Measurements from ENCODE around the gene NR1D1.
"Not testable (repeated sequence)": the region's sequence is repeated elsewhere in the genome, so short reads cannot be mapped to it uniquely, and the experiment has no call there.

NR1D1 gene

DNA sequence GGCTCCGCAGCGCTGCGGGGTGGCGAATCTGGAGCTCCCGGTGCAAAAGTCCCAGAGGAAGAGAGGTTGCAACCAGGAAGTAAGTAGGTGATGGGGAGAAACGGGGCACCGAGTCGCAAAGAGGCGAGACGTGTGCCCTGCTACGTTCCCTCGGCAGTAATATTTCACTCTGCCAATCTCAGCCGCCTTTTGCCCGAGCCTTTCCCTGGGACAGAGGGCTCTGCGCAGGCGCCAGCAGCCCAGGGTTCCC is at the start of gene NR1D1:
NR1D1 (minus strand) TSS at position 171 of the 250 bp plus-strand sequence. CDS start 495 bp downstream, outside the sequence.
- no peaks in the 10 kb centered on the region for H3K9me3 Mint-ChIP-seq
- H3K27ac Mint-ChIP-seq, result peak within 1 kb of the TSS; percentile 93
- peak within 1 kb of the TSS; percentile 87 for H3K4me3 Mint-ChIP-seq
- peaks cover 24% of the 10 kb centered on the region for H3K36me3 Mint-ChIP-seq (ENCODE audit: low read depth)
- H3K27me3 Mint-ChIP-seq, result no peaks in the 10 kb centered on the region
- H3K4me1 Mint-ChIP-seq (ENCODE audit: low read depth), result peaks cover 97% of the 10 kb centered on the region

DNA sequence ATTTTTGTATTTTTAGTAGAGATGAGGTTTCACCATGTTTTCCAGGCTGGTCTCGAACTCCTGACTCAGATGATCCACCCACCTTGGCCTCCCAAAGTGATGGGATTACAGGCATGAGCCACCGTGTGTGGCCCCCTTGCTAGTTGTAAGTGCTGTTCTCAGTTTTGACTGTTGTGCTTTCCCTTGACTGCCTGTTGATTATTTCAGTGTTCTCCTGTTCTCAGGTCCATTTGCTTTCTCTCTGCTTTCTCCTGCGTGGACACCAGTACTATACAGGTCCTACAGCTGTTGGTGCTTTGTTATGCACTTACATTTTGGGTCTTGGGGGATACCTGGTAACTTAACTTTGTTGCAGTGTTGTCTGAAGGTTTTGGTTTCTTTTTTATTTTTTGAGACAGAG is 48.1 kb upstream of the NR1D1 start:
- H3K36me3 Mint-ChIP-seq (ENCODE audit: low read depth), result peaks cover 61% of the 10 kb centered on the region
- H3K9me3 Mint-ChIP-seq, result no peaks in the 10 kb centered on the region
- peaks cover 59% of the 10 kb centered on the region for H3K4me1 Mint-ChIP-seq (ENCODE audit: low read depth)
- H3K27ac Mint-ChIP-seq, result peak overlapping the region; percentile 32
- no peaks in the 10 kb centered on the region for H3K27me3 Mint-ChIP-seq
- no peak overlapping the region for H3K4me3 Mint-ChIP-seq

DNA sequence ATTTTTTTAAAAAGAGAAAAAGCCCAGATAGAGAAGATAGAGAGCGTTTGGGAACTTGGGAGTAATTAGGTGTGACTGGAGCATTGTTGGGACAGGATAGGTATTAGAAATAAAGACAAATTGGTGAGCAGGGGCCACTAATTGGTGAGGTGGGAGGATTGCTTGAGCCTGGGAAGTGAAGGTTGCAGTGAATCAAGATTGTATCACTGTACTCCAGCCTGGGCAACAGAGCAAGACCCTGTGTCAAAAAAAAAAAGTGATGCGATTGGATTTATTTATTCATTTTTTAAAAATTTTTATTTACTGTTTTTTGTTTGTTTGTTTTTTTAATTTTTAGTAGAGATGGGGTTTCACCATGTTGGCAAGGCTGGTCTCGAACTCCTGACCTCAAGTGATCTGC is 45.1 kb upstream of the NR1D1 start:
- Mint-ChIP-seq H3K36me3 (ENCODE audit: low read depth) (peaks cover 66% of the 10 kb centered on the region), H3K4me3 (no peak overlapping the region), H3K27me3 (no peaks in the 10 kb centered on the region), H3K4me1 (ENCODE audit: low read depth) (peaks cover 61% of the 10 kb centered on the region), H3K9me3 (no peaks in the 10 kb centered on the region), H3K27ac (no peak overlapping the region)

DNA sequence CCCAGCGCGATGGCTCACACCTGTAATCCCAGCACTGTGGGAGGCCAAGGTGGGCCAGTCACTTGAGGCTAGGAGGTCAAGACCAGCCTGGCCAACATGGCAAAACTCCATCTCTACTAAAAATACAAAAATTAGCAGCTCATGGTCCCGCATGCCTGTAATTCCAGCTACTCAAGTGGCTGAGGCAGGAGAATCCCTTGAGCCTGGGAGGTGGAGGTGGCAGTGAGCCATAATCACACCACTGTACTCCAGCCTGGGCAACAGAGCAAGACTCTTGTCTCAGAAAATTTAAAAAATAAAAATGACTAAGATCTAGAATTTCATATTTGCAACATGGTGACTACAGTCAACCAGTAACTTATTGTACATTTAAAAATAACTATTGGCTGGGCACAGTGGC is 42.8 kb upstream of the NR1D1 start:
- H3K27ac Mint-ChIP-seq, H3K27me3 Mint-ChIP-seq, H3K4me3 Mint-ChIP-seq, H3K9me3 Mint-ChIP-seq: not testable (repeated sequence)
- peaks cover 56% of the 10 kb centered on the region for H3K4me1 Mint-ChIP-seq (ENCODE audit: low read depth)
- peaks cover 42% of the 10 kb centered on the region for H3K36me3 Mint-ChIP-seq (ENCODE audit: low read depth)

DNA sequence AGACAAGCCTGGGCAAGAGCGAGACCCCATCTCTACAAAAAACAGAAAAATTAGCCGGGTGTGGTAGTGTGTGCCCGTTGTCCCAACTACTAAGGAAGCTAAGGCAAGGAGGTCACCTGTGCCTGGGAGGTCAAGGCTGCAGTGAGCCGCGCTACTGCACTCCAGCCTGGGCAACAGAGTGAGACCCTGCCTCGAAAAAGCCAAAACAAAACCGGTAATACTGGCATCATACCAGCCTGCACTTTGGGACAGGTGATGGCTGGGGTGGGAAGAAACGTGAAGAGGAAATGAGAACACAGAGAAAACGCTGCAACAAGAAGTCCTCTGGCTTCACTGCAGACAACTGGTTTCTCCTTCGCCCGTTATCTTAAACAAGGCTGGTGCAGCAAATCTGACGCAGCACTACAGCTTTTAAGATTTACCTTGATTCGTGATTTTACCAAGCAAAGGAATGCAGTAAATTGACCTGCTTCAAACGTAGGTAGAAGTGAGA is 39.2 kb upstream of the NR1D1 start:
- Mint-ChIP-seq H3K9me3 (no peaks in the 10 kb centered on the region), H3K27ac (peak overlapping the region; percentile 96), H3K4me3 (peak overlapping the region; percentile 97), H3K36me3 (ENCODE audit: low read depth) (peaks cover 47% of the 10 kb centered on the region), H3K27me3 (no peaks in the 10 kb centered on the region), H3K4me1 (ENCODE audit: low read depth) (peaks cover 45% of the 10 kb centered on the region)

DNA sequence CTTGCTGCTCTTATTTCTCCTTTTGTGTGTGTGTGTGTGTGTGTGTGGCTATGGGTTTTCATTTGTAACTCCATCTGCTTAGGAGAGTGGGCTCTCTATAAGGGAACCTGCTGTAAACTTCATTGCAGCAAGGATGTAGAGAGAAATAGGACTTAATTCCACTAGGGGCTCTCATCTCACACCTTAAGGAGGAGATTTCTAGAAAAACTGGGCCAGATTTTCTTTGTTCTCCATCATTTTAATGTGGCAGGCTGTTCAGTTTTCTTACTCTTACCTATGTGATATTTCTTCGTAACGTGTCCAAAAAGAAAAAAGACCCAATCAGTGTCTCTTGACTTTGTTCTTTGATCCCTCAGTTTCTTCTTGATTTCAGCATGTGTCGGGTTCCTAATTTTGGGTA is 35.4 kb upstream of the NR1D1 start:
- no peaks in the 10 kb centered on the region for H3K9me3 Mint-ChIP-seq
- H3K27me3 Mint-ChIP-seq, result no peaks in the 10 kb centered on the region
- peak overlapping the region; percentile 76 for H3K27ac Mint-ChIP-seq
- H3K4me3 Mint-ChIP-seq, result no peak overlapping the region
- peaks cover 30% of the 10 kb centered on the region for H3K4me1 Mint-ChIP-seq (ENCODE audit: low read depth)
- H3K36me3 Mint-ChIP-seq (ENCODE audit: low read depth), result peaks cover 67% of the 10 kb centered on the region

DNA sequence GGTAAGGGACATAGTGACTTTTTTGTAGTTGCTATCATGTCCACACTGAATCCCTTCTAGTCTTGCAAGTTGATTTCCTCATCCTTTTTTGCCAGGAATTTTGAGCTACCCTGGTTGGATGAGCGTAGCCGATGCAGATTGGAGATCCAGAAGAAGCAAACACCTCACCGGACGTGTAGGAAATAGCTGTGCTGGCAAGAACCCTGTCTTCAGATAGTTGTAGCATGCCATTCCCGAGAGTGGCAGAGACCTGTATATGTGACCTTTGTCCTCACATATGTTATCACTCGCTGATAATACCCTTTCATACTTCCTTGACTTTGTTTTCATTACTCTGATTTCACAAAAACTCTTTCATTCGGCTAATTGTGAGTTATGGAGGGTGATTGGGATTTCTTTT is 33.8 kb upstream of the NR1D1 start:
- Mint-ChIP-seq H3K9me3 (no peaks in the 10 kb centered on the region), H3K4me1 (ENCODE audit: low read depth) (peaks cover 19% of the 10 kb centered on the region), H3K4me3 (no peak overlapping the region), H3K27me3 (no peaks in the 10 kb centered on the region), H3K36me3 (ENCODE audit: low read depth) (peaks cover 81% of the 10 kb centered on the region), H3K27ac (peak overlapping the region; percentile 77)

DNA sequence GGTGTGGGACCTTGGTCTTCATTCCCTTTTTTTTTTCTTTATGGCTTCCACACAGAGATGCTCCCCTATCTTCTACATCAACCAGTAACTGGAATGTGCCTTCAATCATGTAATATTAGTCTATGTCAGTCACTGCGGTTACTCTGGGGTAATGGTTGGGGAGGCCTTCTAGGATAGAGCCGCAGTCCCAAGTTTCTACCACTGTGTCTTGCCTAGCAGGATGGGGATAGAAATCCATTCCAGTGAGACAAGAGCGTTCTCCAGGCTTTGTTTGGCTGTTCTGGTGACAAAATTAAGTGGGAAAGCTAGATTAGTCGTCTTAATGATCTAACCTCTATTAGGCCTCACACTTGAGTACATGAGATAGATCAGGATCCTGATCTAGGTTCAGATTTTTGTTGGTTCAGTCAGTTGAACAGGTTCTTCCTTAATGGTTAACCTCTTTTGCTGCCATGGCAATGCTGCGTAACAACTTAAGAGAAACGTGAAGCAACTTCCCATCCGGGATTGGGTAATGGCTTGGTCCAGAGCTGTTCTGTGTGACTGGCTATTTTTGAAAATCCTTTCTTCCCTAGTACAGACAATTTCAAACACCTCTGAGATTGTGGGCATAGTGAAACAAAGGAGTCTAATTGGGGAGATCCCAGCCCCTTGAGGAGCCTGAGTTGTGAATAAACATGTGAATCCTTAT is 30.1 kb upstream of the NR1D1 start:
- H3K36me3 Mint-ChIP-seq (ENCODE audit: low read depth), result peaks cover 88% of the 10 kb centered on the region
- H3K27me3 Mint-ChIP-seq, result no peaks in the 10 kb centered on the region
- H3K9me3 Mint-ChIP-seq, result no peaks in the 10 kb centered on the region
- no peak overlapping the region for H3K4me3 Mint-ChIP-seq
- H3K27ac Mint-ChIP-seq, result no peak overlapping the region
- peaks cover 9% of the 10 kb centered on the region for H3K4me1 Mint-ChIP-seq (ENCODE audit: low read depth)

DNA sequence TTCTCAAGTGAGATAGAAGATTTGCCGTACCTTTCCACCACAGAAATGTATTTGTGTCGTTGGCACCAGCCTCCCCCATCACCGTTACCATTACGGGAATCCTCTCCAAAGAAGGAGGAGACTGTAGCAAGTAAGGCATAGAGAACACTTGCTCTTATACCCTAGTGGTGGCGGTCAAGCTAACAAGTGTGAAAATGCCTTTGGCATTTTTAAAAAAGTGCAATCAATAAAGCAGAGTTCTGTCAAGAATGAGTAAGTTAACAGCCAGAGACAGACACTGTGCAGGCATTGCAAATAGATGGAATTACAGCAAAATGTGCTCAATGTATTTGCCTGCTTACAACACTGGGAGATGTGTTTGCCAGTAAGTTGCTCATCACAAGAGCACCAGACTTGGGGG is 29.1 kb upstream of the NR1D1 start:
- Mint-ChIP-seq H3K27me3 (no peaks in the 10 kb centered on the region), H3K4me1 (ENCODE audit: low read depth) (peaks cover 15% of the 10 kb centered on the region), H3K27ac (no peak overlapping the region), H3K9me3 (no peaks in the 10 kb centered on the region), H3K36me3 (ENCODE audit: low read depth) (peaks cover 84% of the 10 kb centered on the region), H3K4me3 (no peak overlapping the region)

DNA sequence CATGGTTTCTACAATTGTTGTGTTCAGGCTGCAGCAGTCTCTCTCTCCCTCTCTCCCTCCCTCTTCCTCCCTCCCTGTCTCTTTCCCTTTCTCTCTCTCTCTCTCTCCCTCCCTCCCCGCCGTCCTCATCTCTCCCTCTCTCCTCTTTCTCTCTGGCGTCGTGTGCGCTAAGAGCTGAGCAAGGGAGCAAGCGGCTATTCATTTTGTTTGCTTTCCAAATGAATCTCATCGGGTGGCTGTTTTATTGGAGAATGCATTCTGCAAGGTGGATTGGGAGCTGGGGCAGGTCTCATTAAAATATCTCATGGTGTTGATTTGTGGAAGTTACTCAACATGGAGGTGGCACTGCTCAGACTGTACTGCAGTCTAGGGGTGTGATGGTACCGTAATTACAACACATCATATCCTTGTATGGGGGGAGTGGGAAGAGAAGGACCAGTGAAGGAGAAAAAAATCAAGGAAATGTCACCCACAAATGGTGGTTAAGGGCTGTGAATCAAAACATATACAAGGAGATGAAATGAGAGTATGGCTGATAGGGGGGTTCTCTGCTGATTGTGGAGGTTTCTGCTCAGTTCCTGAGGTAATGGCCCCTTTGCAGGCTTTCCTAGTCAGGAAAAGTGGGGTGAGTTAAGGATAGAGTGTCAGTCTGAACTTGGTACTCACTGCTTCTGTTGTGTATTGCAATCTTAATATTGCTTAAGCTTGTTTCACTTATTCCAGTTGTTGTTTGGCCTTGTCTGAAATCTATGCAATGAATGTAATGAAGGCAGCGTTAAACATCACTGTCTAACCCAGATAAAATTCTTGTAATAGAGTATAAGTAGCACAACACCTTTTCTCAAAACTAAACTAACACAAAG is 24.1 kb upstream of the NR1D1 start:
- peak overlapping the region; percentile 9 for H3K27ac Mint-ChIP-seq
- H3K36me3 Mint-ChIP-seq (ENCODE audit: low read depth), result peaks cover 47% of the 10 kb centered on the region
- H3K27me3 Mint-ChIP-seq, result no peaks in the 10 kb centered on the region
- no peaks in the 10 kb centered on the region for H3K9me3 Mint-ChIP-seq
- H3K4me3 Mint-ChIP-seq, result peak overlapping the region; percentile 97
- peaks cover 35% of the 10 kb centered on the region for H3K4me1 Mint-ChIP-seq (ENCODE audit: low read depth)

DNA sequence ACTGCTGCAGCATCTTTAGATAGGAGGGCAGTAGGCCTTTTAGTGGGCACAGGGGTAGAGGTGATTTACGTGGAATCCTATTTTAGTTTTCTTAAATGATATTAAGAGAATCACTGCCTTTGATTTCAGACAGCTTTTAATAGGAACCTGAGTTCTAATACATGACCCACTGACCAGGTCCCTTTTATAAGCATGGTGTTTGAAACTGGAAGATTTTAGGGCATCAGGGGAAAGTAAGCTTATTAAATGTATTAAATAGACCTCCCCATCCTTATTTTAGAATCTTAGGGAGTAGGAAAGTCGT is 23.4 kb upstream of the NR1D1 start:
- Mint-ChIP-seq H3K4me3 (peak overlapping the region; percentile 97), H3K4me1 (ENCODE audit: low read depth) (peaks cover 35% of the 10 kb centered on the region), H3K27ac (peak overlapping the region; percentile 92), H3K27me3 (no peaks in the 10 kb centered on the region), H3K36me3 (ENCODE audit: low read depth) (peaks cover 39% of the 10 kb centered on the region), H3K9me3 (no peaks in the 10 kb centered on the region)

DNA sequence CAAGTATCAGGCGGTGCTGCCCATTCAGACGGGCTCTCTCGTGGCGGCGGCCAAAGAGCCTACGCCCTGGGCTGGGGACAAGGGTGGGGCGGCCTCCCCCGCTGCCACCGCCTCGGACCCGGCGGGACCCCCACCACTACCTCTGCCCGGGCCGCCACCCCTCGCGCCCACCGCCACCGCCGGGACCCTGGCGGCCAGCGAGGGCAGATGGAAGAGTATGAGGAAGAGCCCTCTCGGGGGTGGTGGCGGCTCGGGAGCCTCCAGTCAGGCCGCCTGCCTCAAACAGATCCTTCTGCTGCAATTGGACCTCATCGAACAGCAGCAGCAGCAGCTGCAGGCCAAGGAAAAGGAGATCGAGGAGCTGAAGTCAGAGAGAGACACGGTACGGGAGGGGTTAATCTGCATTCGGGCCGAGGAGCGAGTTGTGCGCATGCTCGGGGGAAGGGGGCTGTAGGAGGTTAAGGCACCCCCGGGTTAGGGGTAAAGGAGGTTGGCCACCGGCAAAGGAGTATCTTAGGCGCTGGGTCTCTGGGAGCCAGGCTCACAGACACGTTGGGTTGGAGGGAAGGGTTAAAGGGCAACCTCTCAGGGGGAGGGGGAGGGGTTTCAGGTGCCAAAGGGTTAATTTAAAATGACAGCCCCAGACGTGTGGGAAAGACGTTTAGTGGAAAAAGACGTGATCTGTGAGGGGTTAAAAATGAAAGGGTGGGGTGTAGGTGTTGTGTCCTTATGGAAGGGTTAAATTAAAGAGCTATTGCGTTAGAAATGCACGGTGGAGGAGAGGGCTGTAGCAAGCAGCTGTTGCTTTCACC is 22.8 kb upstream of the NR1D1 start:
- H3K4me1 Mint-ChIP-seq (ENCODE audit: low read depth), result peaks cover 35% of the 10 kb centered on the region
- H3K9me3 Mint-ChIP-seq, result no peaks in the 10 kb centered on the region
- H3K27me3 Mint-ChIP-seq, result no peaks in the 10 kb centered on the region
- H3K27ac Mint-ChIP-seq, result peak overlapping the region; percentile 92
- H3K36me3 Mint-ChIP-seq (ENCODE audit: low read depth), result peaks cover 39% of the 10 kb centered on the region
- H3K4me3 Mint-ChIP-seq, result peak overlapping the region; percentile 97

DNA sequence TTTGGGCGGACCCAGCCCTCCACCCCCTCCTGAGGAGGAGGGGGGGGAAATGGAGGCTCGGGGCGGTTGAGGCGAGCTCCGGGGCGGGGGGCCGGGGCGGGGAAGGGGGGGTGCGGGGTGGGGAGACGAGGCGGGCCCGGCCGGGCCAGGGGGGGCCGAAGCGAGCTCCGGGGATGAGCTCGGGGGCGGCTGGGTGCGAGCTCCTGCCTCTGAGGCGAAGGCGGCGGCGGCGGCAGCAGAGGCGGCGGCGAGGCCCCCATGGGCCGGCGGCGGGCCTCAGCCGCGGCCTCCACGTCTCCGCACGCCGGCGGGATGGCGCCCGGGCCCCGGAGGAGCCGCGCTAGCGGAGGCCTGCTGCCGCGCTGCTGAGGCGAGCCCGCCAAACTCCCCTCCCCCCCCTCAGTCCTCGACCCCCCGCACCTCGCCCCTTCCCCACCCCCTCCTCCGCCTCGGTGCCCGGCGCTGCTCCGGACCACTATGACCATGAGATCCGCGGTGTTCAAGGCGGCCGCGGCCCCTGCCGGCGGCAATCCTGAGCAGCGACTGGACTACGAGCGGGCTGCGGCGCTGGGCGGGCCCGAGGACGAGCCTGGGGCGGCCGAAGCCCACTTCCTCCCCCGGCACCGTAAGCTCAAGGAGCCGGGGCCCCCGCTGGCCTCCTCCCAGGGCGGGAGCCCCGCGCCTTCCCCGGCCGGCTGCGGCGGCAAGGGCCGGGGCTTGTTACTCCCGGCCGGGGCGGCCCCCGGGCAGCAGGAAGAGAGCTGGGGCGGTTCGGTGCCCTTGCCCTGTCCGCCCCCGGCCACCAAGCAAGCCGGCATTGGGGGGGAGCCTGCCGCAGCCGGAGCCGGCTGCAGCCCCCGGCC is 22.0 kb upstream of the NR1D1 start:
- H3K4me1 Mint-ChIP-seq (ENCODE audit: low read depth), result peaks cover 35% of the 10 kb centered on the region
- H3K27ac Mint-ChIP-seq, result no peak overlapping the region
- peak overlapping the region; percentile 87 for H3K4me3 Mint-ChIP-seq
- no peaks in the 10 kb centered on the region for H3K9me3 Mint-ChIP-seq
- no peaks in the 10 kb centered on the region for H3K27me3 Mint-ChIP-seq
- peaks cover 32% of the 10 kb centered on the region for H3K36me3 Mint-ChIP-seq (ENCODE audit: low read depth)
